Activated CD8-positive, alpha-beta memory T cell treated with anti-CD3 and anti-CD28 coated beads, Interleukin-2, amount 50 U/mL, for 1 hour (primary cell): ENCODE data around the gene SLC9A1.

Experiments used
- DNase-seq: peaks from one replicate; pipeline ENCODE4 v3.0.0-alpha.2; 2020; ENCODE audit errors: extremely low read depth

SLC9A1 gene

DNA sequence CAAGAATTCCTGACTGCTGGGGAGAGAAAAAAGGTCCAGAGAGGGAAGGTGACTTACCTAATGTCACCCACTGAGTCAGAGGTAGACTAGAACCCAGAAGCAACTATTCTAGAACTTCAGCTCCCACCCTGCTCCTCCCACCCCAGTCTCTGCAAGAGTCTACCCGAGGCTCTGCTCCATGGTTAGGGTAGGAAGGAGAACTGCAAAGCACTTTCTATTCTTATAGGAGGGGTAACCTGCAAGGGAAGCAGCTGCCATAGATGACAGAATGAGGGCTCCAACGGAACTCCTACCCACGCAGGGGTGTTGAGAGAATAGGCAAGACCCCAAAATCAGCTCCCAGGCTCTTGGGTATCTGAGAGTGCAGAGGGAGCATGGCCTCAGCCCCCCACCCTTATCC lies 4.3 kb downstream of the SLC9A1 start:
- DNase-seq = no peak

DNA sequence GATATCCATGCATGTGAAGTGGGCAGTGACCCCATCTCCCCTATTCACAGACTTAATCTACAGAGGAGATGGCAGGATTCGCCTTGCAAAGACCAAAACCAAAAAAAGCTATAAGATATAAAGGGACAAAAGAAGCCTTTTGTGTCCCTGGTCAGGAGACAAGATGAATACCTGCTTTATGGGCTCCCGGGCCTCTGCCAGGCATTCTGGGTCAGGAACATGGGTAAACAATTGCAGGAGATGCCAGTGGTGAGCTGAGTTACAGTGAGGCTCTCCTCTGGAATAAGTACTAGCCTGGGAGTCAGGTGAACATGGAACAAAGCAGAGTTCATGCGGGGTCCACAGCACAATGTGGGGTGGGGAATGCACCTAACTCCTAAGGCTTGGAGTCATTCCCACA lies 4.7 kb downstream of the SLC9A1 start:
- no peak for DNase-seq

DNA sequence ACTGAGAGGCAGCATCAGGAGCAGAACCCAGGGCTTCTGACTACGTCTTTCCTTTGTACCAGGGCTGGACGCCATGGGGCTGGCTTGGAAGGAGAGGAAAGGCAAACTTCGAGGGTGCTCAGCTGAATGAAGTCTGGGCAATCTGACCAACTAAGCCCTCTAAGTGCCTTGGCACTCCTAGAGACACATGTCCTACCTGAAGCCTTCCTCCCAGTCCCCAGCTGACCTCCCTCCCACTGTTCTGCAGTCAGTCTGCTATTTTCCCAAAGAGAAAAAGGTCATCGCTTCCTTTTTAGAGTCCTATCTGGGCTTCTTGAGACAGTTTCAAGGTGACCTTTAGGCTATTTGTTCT lies 5.2 kb downstream of the SLC9A1 start:
- DNase-seq = no peak

DNA sequence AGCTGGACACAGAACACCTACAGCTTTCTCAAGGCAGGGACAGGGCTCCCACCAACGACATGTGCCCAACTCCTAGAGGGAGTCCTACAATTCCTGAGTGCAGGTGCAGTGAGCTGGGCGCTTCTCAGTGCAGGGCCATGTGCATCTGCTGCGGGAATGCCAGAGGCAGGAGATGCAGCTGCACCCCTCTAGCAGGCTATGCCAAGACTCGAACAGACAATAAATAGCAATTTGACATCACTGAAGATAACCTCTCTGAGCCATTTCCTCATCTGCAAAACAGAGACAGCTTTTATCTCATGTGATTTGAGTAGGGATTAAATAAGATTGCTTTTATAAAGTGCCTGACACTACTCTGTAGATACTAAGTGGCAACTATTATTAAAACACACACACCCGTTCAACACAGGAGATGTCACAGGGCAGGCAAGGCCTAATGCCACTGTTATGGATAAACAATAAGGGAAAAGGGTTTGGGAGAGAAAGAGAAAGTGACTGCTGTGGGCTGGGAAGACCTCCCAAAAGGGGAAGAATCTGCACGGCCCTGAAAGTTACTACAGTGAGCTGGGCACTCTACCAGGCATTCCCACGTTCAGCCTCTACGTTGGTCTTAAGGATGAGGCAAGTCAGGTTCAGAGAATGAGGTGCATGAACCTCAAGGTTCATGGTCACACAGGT lies 5.7 kb downstream of the SLC9A1 start:
- no peak for DNase-seq

DNA sequence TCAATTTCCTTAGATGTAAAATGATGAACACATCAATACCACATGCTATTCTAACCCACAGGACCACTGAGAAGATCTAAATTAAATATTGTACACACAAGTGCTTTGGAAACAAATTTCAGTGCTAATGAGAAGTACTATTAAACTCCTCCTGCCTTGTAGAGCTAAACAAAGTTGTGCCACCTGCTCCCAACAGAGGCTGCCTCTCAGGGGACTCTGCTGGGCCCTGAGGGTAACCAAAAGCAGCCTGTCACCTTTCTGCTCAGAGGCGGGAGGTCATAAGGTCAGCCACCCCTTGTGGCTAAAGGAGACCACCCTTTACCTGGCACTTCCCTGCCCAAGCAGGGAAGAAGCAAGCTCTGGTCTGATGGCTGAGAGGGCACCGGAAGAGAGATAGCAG lies 6.3 kb downstream of the SLC9A1 start:
- DNase-seq = no peak

DNA sequence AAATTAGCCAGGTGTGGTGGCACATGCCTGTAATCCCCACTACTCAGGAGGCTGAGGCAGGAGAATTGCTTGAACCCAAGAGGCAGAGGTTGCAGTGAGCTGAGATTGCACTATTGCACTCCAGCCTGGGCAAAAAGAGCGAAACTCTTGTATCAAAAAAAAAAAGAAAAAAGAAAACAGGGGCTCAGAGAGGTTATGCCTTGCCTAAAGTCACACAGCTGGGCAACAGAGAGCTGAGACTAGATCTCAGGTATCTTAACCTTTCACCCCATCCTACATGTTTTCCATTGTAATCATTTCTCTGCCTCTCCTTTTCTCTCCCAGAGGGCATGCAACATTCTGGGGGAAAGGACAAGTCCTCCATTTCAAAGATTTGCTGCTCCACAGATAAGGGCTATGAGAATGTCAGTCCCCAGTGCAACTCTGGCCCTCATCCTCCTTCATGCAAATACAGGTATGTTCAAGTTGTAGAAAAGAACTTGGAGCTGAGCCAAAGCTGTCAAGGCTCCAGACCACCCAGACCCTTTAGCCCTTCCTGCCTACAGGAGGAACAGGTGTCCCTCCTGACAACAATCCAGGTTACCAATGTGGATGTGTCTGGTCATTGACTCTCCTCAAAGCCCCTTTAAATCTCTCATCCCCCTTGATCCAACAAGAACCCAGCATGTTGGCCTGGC lies 6.9 kb downstream of the SLC9A1 start:
- DNase-seq = no peak

DNA sequence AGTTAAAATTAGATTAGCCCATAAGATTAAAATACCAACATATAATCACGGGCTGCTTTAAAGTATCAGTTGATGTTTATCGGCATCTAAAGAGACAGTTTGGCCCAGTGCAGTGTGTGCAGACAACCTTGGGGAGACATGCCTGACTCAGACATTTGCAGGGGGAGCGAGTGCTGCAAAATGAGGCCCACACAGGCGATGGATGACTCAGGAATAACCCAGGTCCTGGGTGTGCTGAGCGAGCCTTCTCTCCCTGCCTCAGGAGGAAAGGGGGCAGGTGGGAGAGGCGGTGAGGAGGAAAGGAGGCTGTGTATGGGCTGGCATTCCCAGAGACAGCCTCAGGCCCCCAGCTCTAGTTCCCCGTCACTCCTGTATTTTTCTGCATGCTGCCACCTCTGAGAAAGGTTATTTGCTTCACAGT lies 9.0 kb downstream of the SLC9A1 start:
- DNase-seq = no peak

DNA sequence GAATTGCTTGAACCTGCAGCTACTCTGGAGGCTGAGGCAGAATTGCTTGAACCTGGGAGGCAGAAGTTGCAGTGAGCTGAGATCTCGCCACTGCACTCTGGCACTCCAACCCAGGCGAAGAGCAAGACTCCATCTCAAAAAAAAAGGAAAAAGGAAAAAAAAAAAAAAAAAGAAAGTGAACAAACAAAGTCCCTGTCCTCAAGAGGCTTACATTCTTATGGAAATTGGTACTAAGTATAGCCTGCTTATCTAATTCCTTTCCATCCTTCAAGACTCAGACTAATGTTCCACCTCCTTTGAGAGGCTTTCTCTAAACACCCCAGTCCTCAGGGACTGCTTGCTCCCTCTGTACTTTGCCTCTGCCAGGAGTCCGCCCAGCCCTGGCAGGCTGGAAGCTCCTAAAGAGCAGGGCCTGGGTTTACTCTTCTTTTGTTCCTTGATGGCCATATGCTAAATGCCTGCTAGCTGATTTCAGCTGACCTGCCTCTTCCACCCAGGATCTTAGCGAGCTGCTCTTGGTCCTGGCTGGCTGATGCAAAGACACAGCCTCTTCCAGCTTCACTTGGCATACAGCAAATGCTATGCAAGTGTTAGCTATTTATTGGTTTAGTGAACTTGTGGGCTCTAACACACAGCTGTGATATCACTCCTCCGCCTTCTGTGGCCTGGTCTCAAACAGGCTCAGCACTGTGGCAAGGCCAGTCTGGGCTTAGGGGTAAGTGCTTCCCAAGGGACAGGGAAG lies 9.8 kb downstream of the SLC9A1 start:
- DNase-seq = no peak

DNA sequence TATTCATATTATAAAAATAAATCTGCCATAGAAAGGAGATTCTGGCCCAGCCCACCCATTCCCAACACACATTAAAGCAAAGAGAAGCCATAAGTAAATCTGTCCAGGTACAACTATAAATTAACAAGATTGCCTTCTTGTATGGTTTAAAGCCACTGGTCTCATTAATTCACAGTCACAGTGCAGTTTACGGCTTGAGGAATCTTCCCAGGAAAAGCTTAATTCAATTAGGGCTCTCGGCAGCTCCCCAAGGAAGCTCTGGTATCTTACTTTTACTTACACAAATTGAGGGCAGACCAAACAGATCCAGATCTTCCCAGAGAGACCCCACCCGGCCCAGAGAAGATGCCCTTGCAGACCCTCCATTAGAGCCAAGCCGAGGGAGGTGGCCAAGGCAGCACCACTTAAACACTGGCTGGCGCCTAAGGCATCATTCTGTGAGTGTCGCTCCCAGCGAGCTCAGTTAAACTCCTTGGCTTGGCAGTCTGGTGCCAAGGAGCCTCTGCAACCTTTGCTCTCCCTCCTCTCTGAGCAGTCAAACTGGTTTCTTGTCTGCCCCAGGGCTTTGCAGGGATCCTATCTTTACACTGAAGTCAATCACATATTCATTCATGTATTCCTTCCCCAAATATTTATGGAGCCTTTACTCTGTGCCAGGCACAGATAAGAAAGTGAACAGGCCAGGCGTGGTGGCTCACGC lies 10.7 kb downstream of the SLC9A1 start:
- DNase-seq = no peak

DNA sequence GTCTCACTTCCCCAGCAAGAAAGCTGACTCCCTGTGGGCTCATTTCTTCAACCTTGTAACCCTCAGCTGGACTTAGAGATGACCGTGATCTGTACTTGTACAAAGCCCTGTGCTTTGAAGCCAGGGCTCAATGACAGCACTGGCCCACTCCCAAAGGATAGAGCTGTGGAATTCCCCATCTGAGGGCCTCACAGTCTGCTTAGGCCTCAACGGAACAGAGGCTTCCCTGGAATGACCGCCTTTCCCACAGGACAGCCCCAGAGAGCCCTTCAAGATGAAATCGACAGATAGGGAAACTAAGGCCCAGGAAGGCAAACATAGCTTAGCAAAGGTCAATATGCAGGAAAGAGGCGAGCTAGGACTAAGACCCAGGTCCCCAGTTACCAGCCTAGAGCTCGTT lies 11.5 kb downstream of the SLC9A1 start:
- DNase-seq = no peak

DNA sequence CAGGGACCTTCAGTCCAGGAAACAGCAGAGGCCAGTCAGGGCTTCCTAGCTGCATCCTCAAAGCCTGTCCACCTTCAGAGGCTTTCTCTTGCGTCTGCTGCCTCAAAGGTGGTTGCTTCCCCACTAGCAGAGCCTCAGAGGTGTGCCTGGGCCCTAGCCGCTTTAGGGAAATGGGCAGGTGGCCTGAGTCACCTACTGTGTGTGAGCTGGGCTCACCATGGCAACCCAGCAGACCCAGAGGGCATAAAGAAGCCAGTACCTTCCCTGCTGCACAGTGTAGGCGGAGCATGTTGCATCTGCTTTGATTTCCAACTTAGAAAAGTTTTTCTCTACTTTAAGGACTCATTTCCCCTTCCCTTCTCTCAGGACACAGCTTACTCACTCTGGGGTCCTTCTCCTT lies 12.5 kb downstream of the SLC9A1 start:
- no peak for DNase-seq

DNA sequence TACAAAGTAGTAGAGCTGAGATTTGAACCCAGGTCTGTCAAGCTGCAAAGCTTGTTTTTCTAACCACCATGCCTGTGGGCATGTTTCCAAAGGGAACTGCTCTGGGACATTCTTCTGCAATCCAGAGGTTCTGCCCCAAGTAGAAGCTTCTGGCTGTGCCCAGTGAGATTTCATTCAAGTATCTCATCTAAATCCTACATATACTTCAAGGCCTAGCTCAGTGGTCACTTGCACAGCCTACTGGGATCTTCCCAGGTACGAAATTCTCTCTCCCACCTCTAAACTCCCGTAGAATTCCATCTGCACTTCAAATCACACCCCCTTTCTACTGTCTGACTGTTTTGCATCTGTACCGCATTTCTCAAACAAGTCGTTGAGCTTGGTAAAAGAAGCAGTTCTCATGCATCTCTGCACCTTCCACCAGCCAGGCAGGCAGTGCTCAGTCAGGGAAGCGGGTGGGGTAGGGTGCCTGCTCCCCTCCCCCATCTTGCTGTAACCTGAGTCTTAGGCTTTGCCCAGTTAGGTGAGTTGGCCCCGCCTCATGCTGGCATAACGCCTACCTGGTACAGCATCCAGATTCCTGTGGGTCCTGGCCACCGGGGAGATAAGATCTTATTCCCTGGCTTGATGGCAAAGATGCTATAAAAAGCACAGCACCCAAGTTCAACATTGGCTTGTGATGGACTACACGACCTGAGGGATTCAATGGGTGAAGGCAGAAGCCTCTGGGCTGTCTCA lies 13.5 kb downstream of the SLC9A1 start:
- DNase-seq = no peak

DNA sequence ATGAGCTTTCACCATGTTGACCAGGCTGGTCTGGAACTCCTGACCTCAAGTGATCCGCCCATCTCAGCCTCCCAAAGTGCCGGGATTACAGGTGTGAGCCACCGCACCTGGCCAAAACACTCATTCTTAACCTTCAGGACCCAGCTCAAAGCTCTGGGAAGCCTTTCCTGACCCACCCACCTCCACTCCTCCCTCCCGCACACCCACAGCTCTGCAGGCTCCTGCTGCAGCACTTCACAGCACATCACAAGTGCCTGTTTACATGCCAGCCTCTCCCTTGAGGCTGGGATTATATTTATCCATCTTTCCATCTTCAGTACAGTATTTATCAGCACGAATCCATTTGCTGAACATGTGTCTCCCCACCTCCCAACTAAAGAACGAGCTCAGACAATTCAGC lies 14.9 kb downstream of the SLC9A1 start:
- no peak for DNase-seq

DNA sequence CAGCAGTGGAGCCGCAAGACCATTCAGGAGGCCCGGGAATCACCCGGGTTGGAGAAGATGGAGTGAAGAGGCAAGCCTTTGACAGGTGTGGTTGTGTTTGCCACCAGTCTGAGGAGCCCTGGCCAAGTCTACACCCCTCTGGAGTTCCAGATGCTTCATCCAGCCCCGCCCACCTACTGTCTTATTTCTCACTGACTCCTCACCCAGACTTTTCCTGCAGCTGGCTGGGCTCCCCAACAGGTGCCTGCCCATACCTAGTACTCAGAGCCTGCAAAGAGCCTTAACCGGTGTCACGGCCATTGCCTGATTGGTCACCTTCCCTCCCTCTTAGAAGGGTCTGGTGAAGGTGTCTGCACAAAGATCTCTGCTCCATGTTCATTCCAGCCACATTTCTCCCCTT lies 16.0 kb downstream of the SLC9A1 start:
- DNase-seq = no peak

DNA sequence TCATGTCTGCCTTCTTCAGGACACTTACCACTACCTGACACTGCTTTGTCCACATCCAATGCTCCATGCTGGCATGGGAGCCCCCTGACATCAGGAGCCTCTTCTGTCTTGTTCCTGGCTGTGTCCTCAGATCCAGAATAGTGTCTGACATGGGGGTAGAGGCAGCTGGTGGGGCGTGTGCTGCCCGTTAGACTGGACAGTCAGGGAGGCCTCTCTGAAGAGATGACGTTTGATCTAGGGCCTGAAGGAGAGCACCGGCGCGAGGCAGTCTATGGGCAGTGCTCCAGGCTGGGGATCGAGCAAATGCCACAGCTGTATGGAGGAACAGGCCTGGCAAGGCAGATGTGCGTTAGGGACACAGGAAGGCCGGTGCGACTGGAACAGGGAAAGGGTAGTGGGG lies 16.6 kb downstream of the SLC9A1 start:
- no peak for DNase-seq

DNA sequence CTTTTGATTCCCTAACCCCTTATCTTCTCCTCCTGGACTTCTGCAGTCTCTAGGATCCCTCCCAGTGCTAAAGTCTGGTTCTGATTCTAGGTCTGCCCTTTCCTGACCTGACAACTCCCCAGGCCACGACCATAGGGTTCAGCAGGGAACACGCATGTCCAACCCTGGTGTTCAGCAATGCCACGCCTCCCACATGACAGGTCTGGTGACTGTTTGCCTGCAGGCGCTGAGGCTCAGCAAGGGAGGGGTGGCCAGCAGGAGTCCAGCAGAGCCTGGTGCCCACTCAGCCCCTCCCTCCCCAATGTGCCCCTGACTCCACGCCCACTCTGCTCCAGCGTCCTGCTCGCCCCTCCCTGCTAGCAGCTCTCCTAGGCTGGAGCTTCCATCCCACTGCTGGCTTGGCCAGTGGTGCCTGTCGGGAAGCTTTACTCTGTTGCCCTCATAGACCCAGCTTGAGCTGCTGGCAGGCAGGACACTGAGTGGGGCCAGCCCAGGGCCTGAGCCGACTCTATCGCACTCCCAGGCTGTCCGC lies 17.3 kb downstream of the SLC9A1 start:
- no peak for DNase-seq

DNA sequence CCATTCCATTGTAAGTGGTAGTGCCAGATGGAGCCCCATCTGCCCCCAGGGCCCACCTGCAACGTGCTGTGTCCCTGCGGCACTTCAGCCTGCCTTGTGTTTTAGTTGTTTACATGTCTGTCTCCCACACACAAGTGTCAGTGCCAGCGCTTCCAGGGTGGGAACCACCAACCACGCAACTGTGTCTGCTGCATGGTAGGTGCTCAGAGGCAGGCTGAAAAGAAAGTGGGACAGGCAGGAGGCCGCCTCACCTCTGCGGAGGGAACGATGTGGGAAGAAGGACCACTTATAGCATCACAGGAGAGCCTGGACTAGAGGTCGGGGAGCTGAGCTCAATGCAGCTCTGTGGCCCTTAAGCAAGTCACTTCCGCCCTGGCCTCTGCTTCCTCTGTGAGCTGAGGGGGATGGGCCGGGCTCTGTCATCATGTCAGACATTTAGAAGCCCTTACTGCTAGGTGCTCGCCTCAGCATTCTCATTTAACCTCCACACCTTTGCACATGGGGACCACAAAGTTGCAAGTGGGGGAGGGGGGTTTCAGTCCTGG lies 17.9 kb downstream of the SLC9A1 start:
- DNase-seq = peak; percentile 37

DNA sequence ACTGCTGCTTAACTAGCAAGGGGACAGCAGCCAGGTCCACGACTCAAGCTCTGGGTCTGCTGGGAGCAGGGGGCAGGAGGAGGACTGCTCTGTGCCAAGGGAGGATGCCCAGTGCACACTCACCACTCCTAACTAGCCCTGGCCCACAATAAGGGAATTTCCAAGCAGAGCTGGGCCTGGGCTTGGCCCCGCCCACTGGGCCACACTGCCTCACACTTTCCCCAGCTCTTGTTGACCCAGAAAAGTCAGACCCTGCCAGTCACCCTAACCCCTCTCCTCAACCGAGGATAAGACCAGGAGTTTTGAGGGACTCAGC lies 18.7 kb downstream of the SLC9A1 start:
- no peak for DNase-seq

DNA sequence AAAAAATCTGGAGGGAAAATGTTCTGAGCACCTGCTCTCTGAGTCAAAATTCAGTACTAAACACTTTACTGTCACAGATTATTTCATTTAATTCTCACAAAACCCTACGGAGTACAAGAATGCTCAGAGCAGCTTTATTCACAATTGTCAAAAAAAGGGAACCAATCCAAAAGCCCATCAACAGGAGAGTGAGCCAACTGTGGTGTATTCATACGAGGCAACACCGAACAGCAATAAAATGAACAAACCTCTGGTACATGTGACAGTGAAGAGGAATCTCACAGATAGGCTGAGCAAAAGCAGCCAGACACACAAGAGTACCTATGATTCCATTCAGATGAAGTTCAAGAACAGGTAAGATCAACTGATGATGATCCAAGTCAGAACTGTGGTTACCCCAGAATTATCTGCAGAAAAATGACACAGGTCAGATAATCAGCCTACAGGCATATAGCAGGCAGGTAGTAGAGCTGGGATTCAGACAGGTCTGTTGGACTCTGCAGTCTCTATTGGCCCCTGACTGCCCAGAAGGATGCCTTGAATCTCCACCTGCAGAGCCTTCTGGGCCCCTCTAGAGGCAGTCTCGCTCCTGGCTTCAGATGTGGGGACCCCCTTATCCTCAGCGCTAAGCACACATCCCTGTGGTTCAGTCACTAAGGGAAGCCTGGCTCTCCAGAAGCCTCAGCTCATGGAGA lies 19.2 kb downstream of the SLC9A1 start:
- DNase-seq = no peak

DNA sequence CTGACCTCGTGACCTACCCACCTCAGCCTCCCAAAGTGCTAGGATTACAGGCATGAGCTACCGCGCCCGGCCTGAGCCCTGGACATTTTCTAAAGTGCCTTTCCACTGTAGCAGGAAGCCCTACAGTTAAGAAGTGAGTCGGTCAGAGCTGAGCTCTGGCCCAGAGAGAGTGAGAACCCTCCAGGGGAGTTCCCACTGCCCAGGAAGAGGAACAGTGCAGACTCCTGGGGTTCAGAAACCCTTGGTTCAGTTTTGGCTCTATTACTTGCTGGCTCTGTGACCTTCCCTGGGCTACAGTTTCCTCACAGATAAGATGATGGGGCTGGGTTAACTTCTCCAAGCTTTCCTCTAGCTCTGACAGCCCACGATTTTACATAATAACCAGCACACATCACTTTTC lies 20.9 kb downstream of the SLC9A1 start:
- no peak for DNase-seq

DNA sequence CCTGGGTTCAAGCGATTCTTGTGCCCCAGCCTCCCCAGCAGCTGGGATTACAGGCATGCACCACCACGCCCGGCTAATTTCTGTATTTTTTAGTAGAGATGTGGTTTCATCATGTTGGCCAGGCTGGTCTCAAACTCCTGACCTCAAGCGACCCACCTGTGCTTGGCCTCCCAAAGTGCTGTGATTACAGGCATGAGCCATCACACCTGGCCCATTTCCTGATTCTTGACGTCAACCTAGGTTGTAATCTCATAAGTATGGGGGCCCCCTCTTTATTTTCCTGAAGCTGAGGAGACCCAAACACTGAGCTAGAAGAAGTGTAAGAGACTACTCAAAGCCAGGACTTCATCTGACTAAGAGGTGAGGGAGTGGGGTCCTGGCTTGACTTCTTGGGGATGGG lies 21.8 kb downstream of the SLC9A1 start:
- no peak for DNase-seq
